Neural progenitor cell (in vitro differentiated cells): ENCODE data around the gene DNMT3A. TPM values are rescaled to one million over a fixed set of nuclear protein-coding genes. Genes with fewer than 3 reads are reported as not detected.
A peak's percentile ranks its signal among the peaks of the same experiment; 100 is the strongest.

Experiments used
- DNase-seq: peaks from one replicate; pipeline ENCODE4 v3.0.0-alpha.2; 2016; ENCODE audit warnings: low spot score
- H2AFZ ChIP-seq: fragments of 200-600 bp; sonication (generic); replicated peaks from 2 replicates; pipeline ENCODE4 v1.6.1; 2016; ENCODE audit warnings: antibody characterized with exemption
- H3F3A ChIP-seq: fragments of 200-600 bp; sonication (generic); 2 replicates; pipeline ENCODE4 v1.6.1; 2016; ENCODE audit warnings: antibody characterized with exemption, low read depth
- H3K27ac ChIP-seq: fragments of 200-600 bp; sonication (generic); 2 replicates; pipeline ENCODE4 v1.5.1; 2016; ENCODE audit warnings: mild to moderate bottlenecking
- H3K27me3 ChIP-seq: fragments of 200-600 bp; sonication (generic); 2 replicates; pipeline ENCODE4 v1.6.1; 2016; ENCODE audit warnings: mild to moderate bottlenecking, moderate library complexity
- H3K36me3 ChIP-seq: fragments of 200-600 bp; sonication (generic); 2 replicates; pipeline ENCODE4 v1.5.1; 2016
- H3K4me1 ChIP-seq: fragments of 200-600 bp; sonication (generic); 2 replicates; pipeline ENCODE4 v1.6.1; 2016; ENCODE audit warnings: mixed run types
- H3K4me2 ChIP-seq: fragments of 200-600 bp; sonication (generic); 2 replicates; pipeline ENCODE4 v1.6.1; 2016
- H3K4me3 ChIP-seq: fragments of 200-600 bp; sonication (generic); 2 replicates; pipeline ENCODE4 v1.5.1; 2016
- H3K79me2 ChIP-seq: fragments of 200-600 bp; sonication (generic); 2 replicates; pipeline ENCODE4 v1.6.1; 2016; ENCODE audit warnings: low read depth
- H3K9ac ChIP-seq: fragments of 200-600 bp; sonication (generic); 2 replicates; pipeline ENCODE4 v1.6.1; 2016
- H3K9me3 ChIP-seq: fragments of 200-600 bp; sonication (generic); 2 replicates; pipeline ENCODE4 v1.5.1; 2016; ENCODE audit warnings: low read depth
- H4K20me1 ChIP-seq: fragments of 200-600 bp; sonication (generic); 2 replicates; pipeline ENCODE4 v1.6.1; 2016; ENCODE audit warnings: low read depth
- H3K27ac Mint-ChIP-seq: 3 replicates; pipeline ENCODE4 v1.8.0; 2021; ENCODE audit warnings: mixed read lengths
- H3K27me3 Mint-ChIP-seq: 2 replicates; pipeline ENCODE4 v1.8.0; 2022; ENCODE audit warnings: low read depth, mild to moderate bottlenecking, inconsistent platforms, moderate library complexity, mixed read lengths; ENCODE audit not compliant: insufficient read depth
- H3K36me3 Mint-ChIP-seq: 3 replicates; pipeline ENCODE4 v1.8.0; 2021; ENCODE audit warnings: mixed read lengths
- H3K4me1 Mint-ChIP-seq: 3 replicates; pipeline ENCODE4 v1.8.0; 2021; ENCODE audit warnings: mixed read lengths
- H3K4me3 Mint-ChIP-seq: 3 replicates; pipeline ENCODE4 v1.8.0; 2021; ENCODE audit warnings: mild to moderate bottlenecking, moderate library complexity, mixed read lengths
- H3K9me3 Mint-ChIP-seq: 3 replicates; pipeline ENCODE4 v1.8.0; 2020; ENCODE audit warnings: mixed read lengths
- CTCF ChIP-seq: fragments of 200-600 bp; sonication (generic); IDR thresholded peaks from 2 replicates; pipeline ENCODE4 v1.5.1; 2017; ENCODE audit warnings: antibody characterized with exemption, mild to moderate bottlenecking
- EZH2 ChIP-seq: fragments of 200-600 bp; sonication (generic); IDR thresholded peaks from 2 replicates; pipeline ENCODE4 v1.6.1; 2017; ENCODE audit warnings: antibody characterized with exemption, mild to moderate bottlenecking, moderate library complexity
- EZH2phosphoT487 ChIP-seq: fragments of 200-600 bp; sonication (generic); IDR thresholded peaks from 2 replicates; pipeline ENCODE4 v1.6.1; 2017; ENCODE audit warnings: antibody characterized with exemption
- total RNA-seq: library from RNA; depleted of rRNA; stranded (reverse); fragments of >200 nt; gene quantifications from 2 replicates; pipeline ENCODE4 v1.2.3, GENCODE V29; 2015; ENCODE audit warnings: low replicate concordance

The DNMT3A gene
- total RNA-seq, 1 donor from 2014 or later = 46.5 TPM

DNA sequence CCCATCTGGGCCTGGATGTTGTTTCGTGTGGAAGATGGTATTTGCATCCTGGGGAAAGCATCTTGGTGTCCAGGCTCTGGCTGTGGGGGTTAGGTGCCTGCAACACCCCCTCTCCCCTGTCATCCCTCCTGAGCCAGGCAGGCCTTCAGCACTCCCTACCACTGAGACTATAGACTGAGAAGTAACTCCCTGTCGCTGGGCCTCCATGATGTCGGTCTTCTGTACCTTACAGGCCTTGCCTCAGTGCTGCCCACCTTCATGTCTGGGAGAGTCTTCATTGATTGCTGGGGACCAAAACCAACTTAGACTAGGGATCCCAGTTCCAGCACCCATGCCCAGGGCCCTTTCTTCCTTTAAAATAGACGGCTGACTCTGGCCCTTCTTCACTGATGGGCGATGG is 33.1 kb upstream of the DNMT3A start:
- no peaks in the 10 kb centered on the region for H3K36me3 ChIP-seq
- H3K36me3 Mint-ChIP-seq = peaks cover 7% of the 10 kb centered on the region
- peaks cover 40% of the 10 kb centered on the region for H3K4me1 Mint-ChIP-seq
- no peaks in the 10 kb centered on the region for H3K9me3 ChIP-seq
- H3K4me3 Mint-ChIP-seq = no peak overlapping the region
- H3F3A ChIP-seq = peaks cover 13% of the 10 kb centered on the region
- H3K27me3 ChIP-seq = peaks cover 4% of the 10 kb centered on the region
- no peaks in the 10 kb centered on the region for H4K20me1 ChIP-seq
- no peak overlapping the region for H3K4me2 ChIP-seq
- TF ChIP-seq CTCF = no peak
- no peak for TF ChIP-seq EZH2
- TF ChIP-seq EZH2phosphoT487 = no peak
- no peak overlapping the region for H3K27ac ChIP-seq
- peaks cover 12% of the 10 kb centered on the region for H3K27me3 Mint-ChIP-seq
- no peak overlapping the region for H3K4me3 ChIP-seq
- H3K9me3 Mint-ChIP-seq = peaks cover 6% of the 10 kb centered on the region
- no peak overlapping the region for H2AFZ ChIP-seq
- H3K79me2 ChIP-seq = no peaks in the 10 kb centered on the region
- H3K9ac ChIP-seq = no peak overlapping the region
- H3K4me1 ChIP-seq = peaks cover 29% of the 10 kb centered on the region
- no peak for DNase-seq
- H3K27ac Mint-ChIP-seq = no peak overlapping the region

DNA sequence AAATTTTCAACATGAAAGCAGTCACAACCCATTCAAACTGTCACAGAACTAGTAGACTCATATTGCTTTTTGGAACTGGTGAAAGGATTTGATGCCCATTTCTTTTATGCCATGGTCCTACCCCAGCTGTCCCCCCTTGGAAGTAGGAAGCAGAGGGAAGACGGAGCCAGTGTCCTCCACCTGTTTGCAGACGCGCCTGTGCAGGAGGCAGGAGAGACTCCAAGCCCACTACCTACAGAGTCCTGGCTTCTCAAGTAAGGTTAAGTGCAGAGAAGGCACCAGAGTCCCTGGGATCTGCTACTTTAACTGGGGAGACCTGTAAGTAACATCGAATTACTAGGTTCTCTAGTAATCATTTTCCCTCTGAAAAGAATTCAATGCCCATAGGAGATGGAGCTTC is 32.7 kb upstream of the DNMT3A start:
- peak overlapping the region; percentile 88 for H3K27ac Mint-ChIP-seq
- no peak overlapping the region for H3K4me3 Mint-ChIP-seq
- Histone ChIP-seq H3K36me3 (no peaks in the 10 kb centered on the region), H3K4me1 (peaks cover 33% of the 10 kb centered on the region), H2AFZ (no peak overlapping the region), H3K4me2 (no peak overlapping the region), H3K4me3 (no peak overlapping the region), H3K9ac (no peak overlapping the region), H3F3A (peaks cover 14% of the 10 kb centered on the region), H3K27me3 (peaks cover 4% of the 10 kb centered on the region), H3K9me3 (no peaks in the 10 kb centered on the region), H3K79me2 (no peaks in the 10 kb centered on the region), H4K20me1 (no peaks in the 10 kb centered on the region), H3K27ac (no peak overlapping the region)
- TF ChIP-seq CTCF (no peak), EZH2 (no peak), EZH2phosphoT487 (no peak)
- H3K9me3 Mint-ChIP-seq = peaks cover 6% of the 10 kb centered on the region
- H3K27me3 Mint-ChIP-seq = peaks cover 10% of the 10 kb centered on the region
- no peak for DNase-seq
- H3K36me3 Mint-ChIP-seq = peaks cover 7% of the 10 kb centered on the region
- peaks cover 40% of the 10 kb centered on the region for H3K4me1 Mint-ChIP-seq

DNA sequence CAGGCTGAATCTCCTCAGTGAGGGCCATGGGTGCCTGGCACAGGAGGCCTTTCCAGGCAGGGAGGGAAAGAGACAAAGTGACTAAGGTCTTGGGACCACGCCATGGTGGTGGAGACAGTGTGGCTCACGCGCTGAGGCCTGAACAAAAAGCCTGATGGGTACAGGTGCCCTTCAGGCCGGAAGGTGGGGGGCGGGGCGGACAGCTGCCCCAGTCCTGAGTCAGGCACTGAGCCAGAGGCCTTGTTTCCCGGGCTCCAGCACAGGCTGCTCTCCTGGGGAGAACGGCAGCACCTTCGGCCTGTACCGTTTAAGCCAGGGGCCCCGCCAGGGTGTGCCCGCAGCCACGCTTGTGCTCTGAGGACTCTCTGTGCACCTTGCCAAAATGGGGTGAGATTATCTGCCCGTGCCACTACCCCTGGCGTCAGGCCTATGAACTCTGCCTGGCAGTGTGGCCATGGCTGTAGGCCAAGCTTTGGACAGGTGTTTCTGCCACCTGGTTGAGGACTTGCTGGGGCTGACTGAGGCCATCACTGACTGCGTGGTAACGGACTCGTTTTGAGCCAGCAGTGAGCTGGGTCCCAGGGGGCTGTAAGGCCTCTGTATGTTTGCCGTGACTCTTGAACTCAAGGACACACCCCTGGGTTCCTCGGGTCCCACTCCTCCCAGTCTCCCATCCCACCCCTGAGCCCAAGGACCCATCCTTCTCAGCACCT is 31.7 kb upstream of the DNMT3A start:
- Histone ChIP-seq H3K4me2 (no peak overlapping the region), H3K79me2 (no peaks in the 10 kb centered on the region), H3K27ac (no peak overlapping the region), H3K9ac (no peak overlapping the region), H3K36me3 (no peaks in the 10 kb centered on the region), H3K9me3 (no peaks in the 10 kb centered on the region), H3K27me3 (peaks cover 4% of the 10 kb centered on the region), H3K4me1 (peaks cover 43% of the 10 kb centered on the region), H3K4me3 (no peak overlapping the region), H4K20me1 (no peaks in the 10 kb centered on the region), H2AFZ (no peak overlapping the region), H3F3A (peaks cover 20% of the 10 kb centered on the region)
- Mint-ChIP-seq H3K27me3 (peaks cover 10% of the 10 kb centered on the region), H3K4me1 (peaks cover 49% of the 10 kb centered on the region), H3K27ac (peak overlapping the region; percentile 53), H3K9me3 (peaks cover 2% of the 10 kb centered on the region), H3K4me3 (no peak overlapping the region), H3K36me3 (peaks cover 4% of the 10 kb centered on the region)
- no peak for TF ChIP-seq EZH2
- TF ChIP-seq CTCF = no peak
- TF ChIP-seq EZH2phosphoT487 = no peak
- DNase-seq = no peak
